Measurements from ENCODE around the gene MLXIP.
"Not testable (repeated sequence)": the region's sequence is repeated elsewhere in the genome, so short reads cannot be mapped to it uniquely, and the experiment has no call there.

GRCh38 chr12:122176473-122176872 lies 97.9 kb downstream of the MLXIP start:
- TF ChIP-seq STAG1 (CRISPR knock-in tag; IDR thresholded peaks at IDR 0.05); CTCF (CRISPR knock-in tag; IDR thresholded peaks at IDR 0.05); ZFX (CRISPR knock-in tag; IDR thresholded peaks at IDR 0.05; ENCODE audit: low read depth); RERE (CRISPR knock-in tag; IDR thresholded peaks at IDR 0.05; ENCODE audit: low read depth); SMC3 (IDR thresholded peaks at IDR 0.05; ENCODE audit: low read length); ZNF891 (CRISPR knock-in tag; IDR thresholded peaks at IDR 0.05); FOXK1 (CRISPR knock-in tag; IDR thresholded peaks at IDR 0.05; ENCODE audit: borderline replicate concordance, low read depth); KDM2A (CRISPR knock-in tag; IDR thresholded peaks at IDR 0.05; ENCODE audit: borderline replicate concordance, low read depth); POLR2AphosphoS5 (IDR thresholded peaks at IDR 0.05; ENCODE audit: low read depth, low read length): not testable (repeated sequence)
